WTC11 (cell line): ENCODE measurements around the gene SOX5.

Experiments used
- CREB1 ChIP-seq: sonication (generic); formaldehyde crosslinking; IDR thresholded peaks from 2 replicates; pipeline ENCODE4 v1.8.0; 2023; ENCODE audit warnings: mild to moderate bottlenecking, missing genetic modification reagents
- HMGXB4 ChIP-seq: sonication (generic); formaldehyde crosslinking; IDR thresholded peaks from 2 replicates; pipeline ENCODE4 v1.8.1; 2023; ENCODE audit warnings: mild to moderate bottlenecking, moderate library complexity, missing genetic modification reagents
- MAX ChIP-seq: sonication (generic); formaldehyde crosslinking; IDR thresholded peaks from 2 replicates; pipeline ENCODE4 v1.8.0; 2022; ENCODE audit warnings: mild to moderate bottlenecking, missing genetic modification reagents
- ZNF138 ChIP-seq: sonication (generic); formaldehyde crosslinking; conservative IDR thresholded peaks from 2 replicates; pipeline ENCODE4 v1.8.1; 2022; ENCODE audit warnings: mild to moderate bottlenecking, moderate library complexity, missing genetic modification reagents
- TF ChIP-seq, protein P1 (sequence below): fragments of 200-600 bp; IDR thresholded peaks from 2 replicates; pipeline ENCODE4 v1.8.0; 2022; ENCODE audit warnings: antibody characterized with exemption

- TF ChIP-seq ZNF138 (no peak), CREB1 (CRISPR knock-in tag) (no peak), HMGXB4 (CRISPR knock-in tag) (no peak), MAX (CRISPR knock-in tag) (no peak)
- TF ChIP-seq, protein P1, sequence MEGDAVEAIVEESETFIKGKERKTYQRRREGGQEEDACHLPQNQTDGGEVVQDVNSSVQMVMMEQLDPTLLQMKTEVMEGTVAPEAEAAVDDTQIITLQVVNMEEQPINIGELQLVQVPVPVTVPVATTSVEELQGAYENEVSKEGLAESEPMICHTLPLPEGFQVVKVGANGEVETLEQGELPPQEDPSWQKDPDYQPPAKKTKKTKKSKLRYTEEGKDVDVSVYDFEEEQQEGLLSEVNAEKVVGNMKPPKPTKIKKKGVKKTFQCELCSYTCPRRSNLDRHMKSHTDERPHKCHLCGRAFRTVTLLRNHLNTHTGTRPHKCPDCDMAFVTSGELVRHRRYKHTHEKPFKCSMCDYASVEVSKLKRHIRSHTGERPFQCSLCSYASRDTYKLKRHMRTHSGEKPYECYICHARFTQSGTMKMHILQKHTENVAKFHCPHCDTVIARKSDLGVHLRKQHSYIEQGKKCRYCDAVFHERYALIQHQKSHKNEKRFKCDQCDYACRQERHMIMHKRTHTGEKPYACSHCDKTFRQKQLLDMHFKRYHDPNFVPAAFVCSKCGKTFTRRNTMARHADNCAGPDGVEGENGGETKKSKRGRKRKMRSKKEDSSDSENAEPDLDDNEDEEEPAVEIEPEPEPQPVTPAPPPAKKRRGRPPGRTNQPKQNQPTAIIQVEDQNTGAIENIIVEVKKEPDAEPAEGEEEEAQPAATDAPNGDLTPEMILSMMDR = no peak
Observed at GRCh38 chr12:23561364-23562345, 387.8 kb downstream of the SOX5 start.
